HG02642 (cell line): ENCODE measurements around the gene H2BK1.

Source experiments
- ATAC-seq: cut with Tn5 transposase; IDR thresholded peaks from one replicate; pipeline ENCODE4 v1.9.1; 2021; ENCODE audit warnings: mild to moderate bottlenecking; ENCODE audit not compliant: unreplicated experiment, poor library complexity

H2BK1 gene

DNA sequence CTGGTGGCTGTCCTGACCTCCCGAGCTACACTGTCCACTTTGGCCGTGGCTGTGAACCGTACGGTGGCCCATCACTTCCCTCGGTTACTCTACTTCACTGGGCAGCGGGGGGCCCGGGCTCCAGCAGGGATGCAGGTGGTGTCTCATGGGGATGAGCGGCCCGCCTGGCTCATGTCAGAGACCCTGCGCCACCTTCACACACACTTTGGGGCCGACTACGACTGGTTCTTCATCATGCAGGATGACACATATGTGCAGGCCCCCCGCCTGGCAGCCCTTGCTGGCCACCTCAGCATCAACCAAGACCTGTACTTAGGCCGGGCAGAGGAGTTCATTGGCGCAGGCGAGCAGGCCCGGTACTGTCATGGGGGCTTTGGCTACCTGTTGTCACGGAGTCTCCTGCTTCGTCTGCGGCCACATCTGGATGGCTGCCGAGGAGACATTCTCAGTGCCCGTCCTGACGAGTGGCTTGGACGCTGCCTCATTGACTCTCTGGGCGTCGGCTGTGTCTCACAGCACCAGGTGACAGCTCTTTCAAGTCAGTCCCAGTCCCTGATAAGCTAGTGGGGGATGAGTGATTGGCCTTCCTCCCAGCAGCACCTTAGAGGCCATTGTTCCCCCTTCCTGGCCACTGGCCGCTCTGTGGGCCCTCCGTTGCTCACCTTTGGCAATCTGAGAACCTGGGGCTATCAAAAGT, 25.0 kb upstream of the H2BK1 start:
- ATAC-seq: no peak

DNA sequence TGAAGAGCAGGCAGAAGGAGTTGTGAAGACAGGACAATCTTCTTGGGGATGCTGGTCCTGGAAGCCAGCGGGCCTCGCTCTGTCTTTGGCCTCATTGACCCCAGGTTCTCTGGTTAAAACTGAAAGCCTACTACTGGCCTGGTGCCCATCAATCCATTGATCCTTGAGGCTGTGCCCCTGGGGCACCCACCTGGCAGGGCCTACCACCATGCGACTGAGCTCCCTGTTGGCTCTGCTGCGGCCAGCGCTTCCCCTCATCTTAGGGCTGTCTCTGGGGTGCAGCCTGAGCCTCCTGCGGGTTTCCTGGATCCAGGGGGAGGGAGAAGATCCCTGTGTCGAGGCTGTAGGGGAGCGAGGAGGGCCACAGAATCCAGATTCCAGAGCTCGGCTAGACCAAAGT, 23.5 kb upstream of the H2BK1 start:
- no peak for ATAC-seq

DNA sequence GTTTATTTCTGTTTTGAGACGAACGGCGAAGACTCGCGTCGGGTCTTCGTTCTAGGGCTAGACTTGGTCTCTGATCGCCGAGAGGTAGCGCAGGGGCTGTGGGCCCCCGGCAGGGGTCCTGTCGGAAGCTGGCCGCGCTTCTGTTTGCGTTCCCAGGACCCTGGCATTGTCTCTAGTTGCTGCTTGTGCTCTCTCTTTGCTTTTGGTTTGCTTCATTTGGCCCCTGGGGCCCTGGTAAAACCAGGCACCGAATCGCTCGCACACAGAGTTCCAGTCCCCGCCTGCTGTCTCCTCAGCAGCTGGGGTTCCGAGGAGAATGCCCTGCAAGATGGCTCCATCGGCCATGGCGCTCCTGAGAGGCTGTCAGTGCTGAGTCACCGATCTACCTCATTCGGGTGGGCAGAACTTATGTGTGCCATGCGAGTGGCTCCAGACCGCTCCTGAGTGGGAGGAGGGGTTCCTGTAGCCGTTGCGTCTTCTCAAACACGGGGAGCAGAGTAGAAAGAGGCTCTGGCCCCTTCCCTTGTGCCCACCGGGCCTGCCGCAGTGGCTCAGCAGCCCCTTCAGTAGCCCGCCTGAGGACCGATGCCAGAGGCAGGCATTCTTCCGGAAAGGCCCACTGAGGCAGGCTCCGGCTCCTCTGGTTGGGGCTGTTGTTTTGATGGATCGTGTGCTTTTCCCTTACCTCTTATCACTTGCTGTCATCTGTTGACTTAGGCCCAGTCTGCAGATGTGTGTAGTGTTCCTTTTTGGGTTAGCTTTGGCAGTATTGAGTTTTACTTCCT, 22.8 kb upstream of the H2BK1 start:
- peak; percentile 39 for ATAC-seq

DNA sequence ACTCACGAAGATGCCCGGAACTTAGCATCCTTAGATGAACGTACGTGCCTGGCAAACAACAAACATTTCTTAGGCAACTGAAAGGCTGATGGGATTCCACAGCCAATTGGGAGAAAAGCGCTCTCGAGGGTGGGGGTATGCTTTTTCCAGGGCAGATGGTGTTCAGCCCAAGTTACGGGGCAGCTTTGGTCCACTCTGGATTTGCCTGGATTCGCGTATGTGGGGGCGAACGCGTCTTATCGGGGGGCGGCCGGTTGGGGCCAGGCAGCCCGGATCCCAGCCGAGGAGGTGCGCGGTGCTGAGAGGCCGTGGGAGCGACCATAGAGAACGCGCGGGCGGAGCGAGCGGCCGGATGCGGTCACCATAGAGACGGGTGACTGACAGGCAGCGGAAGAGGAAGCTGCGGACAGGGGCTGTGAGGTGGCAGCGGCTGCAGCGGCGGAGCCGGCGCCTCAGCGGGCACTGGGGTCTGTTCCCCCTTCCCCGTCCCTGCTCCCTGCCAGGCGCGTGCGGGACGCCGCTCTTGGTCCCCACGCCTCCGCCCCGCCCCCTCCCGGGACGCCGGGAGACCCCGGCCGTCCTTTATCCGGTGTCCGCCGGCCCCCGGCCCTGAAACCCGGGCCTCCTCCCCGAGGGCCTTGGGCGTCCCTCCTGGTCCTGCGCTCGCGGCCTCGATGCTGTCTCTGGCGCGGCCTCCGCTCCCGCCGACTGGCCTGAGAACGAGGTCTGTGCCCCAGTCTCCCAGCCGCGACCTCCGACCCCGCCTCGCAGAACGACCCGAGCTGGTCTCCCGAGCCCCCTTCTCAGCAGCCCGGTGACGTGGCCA, 22.0 kb upstream of the H2BK1 start, which contains the start of gene CHPF2:
Gene CHPF2 (plus strand): TSS at position 393 of the 826 bp plus-strand sequence. CDS start 1,529 bp downstream, outside the sequence.
- peak; percentile 98 for ATAC-seq

DNA sequence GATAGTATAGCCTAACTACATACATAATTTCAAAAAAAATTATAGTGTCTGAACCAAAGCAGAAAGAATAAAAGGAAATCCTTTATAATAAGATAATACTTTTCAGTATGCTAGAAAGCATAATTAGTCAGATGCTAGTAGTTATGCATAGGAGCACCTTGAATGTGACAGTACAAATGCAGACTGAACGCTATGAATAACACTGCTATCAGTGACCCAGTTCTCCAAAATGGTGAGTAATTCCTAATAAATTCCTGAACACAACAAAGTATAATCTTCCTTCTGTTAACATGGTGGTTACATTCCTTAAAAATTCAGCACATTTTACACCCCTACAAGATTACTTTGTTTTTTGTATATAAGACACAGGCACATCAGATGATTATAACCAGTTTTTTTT, 20.8 kb upstream of the H2BK1 start:
- ATAC-seq: no peak

DNA sequence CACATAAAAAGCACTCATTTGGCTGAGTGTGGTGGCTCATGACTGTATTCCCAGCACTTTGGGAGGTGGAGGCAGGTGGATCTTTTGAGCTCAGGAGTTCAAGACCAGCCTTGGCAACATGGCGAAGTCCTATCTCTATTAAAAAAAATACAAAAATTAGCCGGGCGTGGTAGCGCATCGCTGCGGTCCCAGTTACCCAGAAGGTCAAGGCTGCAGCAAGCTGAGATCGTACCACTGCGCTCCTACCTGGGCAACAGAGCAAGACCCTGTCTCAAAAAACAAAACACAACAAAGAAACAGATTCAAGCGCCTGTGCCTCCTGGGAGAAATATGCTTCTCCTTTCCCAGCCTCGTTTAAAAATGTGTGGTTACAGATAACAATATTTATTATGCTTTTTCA, 19.0 kb upstream of the H2BK1 start:
- no peak for ATAC-seq

DNA sequence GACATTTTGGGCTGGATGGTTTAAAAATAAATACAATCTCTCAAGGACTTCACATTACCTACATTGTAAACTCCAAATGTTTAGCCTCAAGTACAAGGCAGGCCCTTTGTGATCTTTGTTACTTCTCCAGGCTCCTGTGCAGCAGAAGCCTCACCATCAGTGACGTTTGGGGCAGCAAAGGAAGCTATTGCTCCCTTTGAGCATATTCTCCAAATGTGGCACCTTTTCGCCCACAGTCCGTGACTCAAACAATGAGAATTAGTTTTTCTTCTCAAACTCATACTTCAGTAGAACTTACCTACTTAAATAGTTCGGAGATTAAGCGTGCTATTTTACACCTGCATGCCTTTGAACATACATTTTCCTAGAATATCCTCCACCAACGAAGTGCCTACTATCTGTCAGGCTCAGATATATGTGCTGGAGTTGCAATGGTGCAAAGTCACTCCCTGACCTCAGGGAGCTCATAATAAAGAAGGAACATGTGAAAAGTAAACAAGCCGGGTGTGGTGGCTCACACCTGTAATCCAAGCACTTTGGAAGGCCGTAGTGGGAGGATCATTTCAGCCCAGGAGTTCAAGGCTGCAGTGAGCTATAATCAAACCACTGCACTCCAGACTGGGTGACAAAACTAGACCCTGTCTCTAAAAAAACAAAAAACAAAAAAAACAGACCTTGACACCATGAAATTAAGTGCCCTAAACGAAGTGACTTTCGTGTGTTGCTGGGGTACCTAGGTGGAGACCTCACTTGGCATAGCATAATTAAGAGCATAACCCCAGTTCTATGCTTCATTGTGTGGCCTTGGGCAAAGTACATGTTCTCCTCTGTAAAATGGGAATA, 18.0 kb upstream of the H2BK1 start:
- ATAC-seq: no peak

DNA sequence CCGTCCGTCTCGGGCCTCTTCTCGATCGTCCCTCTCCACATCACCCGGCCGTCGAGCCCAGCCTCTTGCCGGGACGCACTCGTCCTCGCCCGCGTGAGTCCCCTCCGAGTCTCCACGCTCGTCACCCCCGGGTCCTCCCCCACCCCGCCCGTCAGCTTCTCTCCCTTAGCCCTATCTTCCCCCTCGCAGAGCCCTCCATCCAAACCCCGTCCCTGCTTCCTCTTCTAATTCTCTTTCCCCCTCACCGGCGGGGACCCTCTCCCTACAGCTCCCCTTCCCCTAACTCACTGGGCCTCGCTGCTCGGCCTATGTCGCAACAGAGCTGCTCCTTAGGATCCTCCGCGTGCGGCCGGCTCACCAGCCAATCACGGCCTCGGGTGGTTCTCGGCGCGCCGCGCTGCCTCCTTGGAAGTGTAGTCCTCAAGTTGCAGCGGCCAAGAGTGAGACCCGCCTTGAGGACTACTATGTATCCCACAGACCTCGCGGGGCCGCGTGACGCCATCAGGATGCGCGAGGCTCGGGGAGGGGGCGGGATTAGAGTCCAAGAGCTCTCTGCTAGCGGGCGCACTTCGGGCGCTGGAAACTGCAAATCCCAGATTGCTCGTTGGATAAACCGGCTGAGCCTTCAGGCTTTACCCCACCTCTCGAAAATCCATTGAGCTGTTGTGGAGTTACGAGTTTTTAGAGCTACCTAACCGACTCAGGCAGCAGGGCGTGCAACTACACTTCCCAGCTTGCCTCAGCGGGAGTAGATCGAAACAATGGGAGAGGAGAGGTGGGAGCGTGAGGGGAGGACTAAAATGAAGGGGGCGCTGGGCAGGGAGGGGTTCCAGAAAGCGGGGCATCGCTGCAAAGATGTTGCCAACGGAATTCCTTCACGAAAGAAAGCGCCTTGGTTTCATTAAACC, 16.8 kb upstream of the H2BK1 start, which contains the start of gene ABCF2:
Gene ABCF2 (minus strand): TSS at position 331 of the 908 bp plus-strand sequence. CDS start 747 bp downstream, outside the sequence.
- ATAC-seq: peak; percentile 99

DNA sequence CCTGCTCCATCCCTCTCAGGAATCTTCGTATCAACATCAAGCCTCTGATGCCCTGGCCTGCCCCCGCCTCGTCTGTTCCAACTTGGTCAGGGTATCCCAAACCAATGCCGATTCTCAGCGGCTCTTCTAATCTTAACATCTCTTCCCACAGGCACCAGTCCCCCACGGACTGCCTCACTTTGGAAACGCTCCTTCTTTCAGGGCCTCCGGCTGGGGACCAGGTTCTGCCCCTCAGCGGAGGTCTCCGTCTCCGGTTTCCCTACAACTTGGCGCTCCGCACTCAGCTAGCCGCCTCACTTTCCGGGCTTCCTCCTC, 16.2 kb upstream of the H2BK1 start:
- ATAC-seq: peak; percentile 5

DNA sequence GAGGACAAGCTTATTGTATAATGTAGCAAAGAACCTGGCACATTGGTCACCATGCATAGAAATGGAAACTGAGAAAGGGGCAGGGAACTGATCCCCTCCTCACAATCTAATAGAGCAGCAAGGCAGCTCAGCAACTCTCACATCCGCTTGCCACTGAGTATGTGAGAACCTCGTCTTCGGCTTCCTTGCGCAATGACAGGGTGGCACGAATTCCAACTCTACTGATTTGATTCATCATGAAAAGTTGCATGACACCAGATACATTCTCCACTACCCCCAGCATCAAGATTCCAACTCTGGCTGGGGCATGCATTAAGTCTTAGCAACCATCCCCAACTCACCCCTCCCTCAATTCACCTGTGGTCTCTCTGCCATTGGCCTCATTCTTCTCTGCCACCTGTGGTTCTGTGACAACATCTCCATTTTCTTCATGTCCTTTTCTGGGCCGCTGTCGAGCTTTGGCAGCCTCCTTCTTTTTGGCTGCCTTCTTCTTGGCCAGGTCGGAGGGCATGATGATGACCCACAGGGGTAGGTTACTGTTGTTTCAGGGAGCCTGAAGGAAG, 15.7 kb upstream of the H2BK1 start:
- no peak for ATAC-seq

DNA sequence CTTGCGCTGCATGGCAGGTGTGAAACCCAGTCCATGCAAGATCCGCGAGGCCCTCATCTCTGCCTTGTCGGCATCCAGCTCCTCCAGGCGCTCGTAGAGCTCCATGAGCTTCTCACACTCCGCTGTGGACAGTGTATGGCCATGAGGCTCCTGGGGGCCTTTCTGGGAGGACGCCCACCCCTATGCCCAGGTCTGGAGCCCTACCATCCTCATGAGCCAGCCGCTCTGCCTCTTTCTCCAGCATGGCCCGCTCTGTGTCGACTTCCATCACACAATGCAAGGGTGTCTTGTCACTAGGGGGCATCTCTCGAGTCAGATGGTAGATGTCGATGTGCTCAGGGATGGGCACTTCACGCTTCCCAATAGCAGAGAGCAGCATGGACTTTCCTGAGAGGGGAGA, 13.4 kb upstream of the H2BK1 start:
- ATAC-seq: no peak

DNA sequence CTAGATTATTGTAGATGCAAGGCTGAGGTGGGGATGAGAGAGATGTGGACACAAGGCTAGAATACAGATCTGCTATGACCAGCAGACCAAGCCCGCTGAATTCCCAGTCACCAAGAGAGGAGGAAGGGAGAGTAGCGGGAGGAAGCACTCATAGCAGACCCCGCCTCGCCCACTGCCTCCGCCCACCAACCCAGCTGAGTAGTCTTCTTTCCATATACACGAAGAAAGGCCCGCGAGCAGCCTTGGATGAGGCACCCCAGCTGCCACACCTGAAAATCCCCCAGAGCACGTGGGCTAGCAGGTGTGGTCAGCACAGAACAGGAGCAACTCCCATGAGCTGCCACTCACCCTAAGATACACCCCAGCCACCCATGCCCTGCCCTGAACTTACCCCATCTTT, 7.9 kb upstream of the H2BK1 start:
- no peak for ATAC-seq

DNA sequence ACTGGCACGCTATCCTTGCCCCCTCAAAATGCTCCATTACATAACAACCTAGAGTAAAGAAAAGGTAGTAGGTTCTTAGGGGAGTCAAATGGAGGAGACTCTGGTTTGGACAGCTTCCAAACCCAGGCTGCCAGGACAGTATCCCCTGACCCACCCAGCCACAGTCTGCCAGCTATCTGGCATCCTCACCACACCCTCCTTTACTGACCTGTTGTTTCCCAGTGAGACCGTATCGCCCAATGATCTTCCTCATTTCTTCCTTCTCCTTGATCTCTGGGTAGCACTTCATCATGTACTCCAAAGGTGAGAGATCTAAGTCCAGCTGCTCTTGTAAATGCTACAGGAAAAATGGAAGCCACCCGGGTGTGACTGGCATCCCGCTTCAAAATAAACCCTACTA, 5.1 kb upstream of the H2BK1 start:
- ATAC-seq: no peak

DNA sequence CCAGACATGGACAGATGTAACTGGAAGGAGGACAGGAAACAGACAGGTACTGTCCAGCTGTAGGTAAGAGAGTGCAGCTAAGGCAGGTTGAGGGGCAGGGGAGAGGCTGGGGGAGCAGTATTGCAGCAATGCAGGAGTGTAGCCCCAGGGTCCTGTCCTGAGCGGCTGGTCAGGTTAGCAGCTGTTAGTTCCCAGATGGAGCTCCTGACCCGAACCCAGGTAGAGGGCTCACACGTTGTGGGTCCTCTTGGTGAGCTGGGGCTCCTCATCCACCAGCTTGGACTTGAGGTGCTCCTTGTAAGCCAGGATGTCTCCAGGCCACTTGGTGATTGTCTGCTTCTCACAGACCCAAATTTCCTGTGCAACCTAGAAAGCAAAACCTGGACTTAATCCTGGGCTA, 3.5 kb upstream of the H2BK1 start:
- no peak for ATAC-seq

DNA sequence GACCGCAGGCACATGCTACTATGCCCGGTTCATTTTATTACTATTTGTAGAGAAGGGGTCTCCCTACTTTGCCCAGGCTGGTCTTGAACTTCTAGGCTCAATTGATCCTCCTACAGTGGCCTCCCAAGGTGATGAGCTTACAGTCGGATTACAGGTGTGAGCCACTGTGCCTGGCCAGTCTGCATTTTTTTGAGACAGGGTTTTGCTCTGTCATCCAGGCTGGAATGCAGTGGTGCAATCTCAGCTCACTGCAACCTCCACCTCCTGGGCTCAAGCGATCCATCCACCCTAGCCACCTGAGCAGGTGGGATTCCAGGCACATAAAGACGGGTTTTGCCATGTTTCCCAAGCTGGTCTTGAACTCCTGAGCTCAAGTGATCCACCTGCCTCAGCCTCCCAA, 2.3 kb upstream of the H2BK1 start:
- no peak for ATAC-seq

DNA sequence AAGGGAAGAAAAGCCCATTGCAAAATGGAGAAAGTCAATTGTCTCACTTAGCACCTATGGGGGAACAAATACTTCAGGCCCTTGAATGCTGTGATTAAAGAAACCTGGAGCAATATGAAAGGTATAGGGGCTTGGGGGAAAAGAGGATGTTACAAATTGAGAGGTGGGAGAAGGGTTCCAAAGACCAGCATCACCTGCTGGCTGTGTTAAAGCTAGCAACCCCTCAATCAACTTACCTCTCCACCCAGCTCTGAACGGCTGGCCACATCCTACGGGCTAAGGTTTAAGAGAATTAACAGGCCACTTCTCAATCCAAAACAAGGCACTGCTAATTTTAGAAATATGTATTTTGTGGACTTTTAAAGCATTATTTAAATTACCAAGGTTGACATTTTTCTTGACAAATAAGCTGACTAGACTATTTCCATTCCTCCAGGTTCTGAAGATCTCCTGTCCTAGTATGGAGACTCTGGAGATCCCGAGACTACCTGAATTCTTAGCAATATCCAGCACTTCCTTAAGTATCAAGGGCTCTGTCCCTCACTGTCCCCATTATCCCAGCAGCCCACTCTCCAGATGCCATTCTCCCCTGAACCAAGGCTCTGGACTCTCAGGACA, 976 bp upstream of the H2BK1 start:
- no peak for ATAC-seq

DNA sequence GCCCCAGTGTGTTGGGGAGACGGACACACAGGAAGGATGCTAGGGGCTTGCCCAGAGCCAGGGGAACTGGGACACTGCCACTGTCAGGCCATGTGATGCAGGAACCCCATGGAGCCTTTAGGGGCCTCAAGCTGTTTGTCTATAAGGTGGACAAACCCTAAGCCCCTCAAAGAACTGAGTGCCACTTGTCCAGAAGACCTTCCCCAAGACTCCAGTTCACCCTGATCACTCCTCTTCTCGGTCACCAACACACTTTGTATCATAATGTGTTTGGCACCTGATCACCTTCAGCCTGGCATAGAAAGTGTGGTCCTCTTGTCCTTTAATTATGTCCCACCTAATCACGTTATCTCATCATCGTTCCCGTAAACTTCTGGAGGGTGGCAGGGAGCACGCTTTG, 700 bp downstream of the H2BK1 start:
- ATAC-seq: no peak

DNA sequence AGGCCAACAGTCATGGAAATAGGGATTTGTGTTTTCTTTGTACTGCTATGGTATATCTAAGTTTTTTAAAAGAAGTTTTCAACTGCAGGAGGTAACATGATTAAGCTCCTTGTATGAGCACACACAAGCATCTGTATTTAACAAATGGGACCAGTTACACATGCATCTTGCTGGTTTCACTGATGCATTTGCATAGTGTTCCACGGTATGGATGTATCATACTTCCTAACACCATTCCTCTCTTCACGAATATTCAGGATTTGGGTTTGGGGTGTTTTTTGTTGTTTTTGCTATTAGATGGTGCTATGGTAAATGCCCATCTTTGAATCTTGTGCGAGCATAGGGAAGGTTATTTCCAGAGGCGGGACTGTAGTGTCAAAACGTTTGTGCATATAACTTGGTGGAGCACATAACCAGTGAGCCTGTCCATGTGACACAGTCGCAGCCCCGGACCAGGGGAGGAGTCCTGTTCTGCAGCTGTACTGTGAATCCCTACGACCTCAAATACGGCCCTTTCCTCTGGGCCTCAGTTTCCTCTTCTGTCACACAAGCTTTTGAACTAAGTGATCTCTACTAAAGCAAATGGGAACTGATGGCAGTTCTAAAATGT, 1.9 kb downstream of the H2BK1 start:
- no peak for ATAC-seq
